ENCODE measurements around the gene KLKB1.
"Not testable (repeated sequence)": the region's sequence is repeated elsewhere in the genome, so short reads cannot be mapped to it uniquely, and the experiment has no call there.

The KLKB1 gene

DNA sequence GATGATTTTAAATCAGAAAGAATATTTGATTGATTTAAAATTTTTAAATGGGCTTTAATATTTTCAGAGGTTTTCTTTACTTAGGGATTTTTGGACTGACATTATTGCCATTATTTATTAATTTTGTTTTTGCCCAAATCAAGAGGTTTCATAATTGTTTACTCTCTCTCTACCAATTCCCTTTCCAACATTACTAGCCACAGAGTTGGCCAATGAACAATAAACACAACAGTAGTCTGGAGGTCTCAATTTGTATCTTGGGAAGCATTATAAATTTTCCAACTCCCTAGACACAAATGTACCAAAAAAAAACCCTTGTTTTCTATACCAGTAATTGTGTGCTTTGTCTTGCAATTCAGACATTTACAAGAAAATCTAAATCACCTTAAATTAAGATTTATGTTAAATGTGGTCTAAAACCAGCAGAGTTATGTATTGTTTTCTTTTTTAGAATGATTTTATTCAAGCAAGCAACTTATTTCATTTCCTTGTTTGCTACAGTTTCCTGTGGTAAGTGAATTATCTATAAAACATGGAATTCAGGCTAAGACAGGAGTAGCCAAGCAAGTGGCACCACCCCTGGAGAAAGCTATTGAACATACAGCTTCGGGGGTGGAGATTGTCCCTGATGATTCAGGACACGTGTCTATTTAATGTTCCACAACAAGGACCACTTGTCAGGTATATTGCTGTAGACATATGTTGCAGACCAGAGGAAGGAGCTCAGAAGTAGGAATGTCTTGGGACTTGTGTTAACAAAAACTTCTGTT is 622 bp downstream of the KLKB1 start:
- DNase-seq = no peak

GRCh38 chr4:186228514-186228894 is 1.2 kb downstream of the KLKB1 start:
- no peak for DNase-seq

DNA sequence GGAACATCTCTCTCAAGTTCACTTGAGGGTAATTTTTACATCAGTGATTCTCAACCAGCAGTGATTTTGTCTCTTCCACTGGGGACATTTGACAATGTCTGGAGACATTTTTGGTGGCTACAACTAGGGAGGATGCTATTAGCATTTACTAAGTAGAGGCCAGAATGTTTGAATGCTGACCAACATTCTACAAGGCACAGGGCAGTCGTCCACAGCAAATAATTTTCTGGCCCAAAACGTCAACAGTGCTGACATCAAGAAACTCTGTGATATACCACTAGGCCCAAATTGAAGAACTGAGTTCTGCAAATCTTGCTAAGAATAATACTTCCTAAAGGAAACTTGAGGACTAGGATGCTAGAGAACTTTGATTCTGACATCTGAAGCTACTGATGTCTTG is 7.1 kb downstream of the KLKB1 start:
- DNase-seq = no peak

- no peak for DNase-seq
Measured at GRCh38 chr4:186236126-186236525, 8.8 kb downstream of the KLKB1 start.

- no peak for DNase-seq
Measured at GRCh38 chr4:186240452-186240847, 13.1 kb downstream of the KLKB1 start.

DNA sequence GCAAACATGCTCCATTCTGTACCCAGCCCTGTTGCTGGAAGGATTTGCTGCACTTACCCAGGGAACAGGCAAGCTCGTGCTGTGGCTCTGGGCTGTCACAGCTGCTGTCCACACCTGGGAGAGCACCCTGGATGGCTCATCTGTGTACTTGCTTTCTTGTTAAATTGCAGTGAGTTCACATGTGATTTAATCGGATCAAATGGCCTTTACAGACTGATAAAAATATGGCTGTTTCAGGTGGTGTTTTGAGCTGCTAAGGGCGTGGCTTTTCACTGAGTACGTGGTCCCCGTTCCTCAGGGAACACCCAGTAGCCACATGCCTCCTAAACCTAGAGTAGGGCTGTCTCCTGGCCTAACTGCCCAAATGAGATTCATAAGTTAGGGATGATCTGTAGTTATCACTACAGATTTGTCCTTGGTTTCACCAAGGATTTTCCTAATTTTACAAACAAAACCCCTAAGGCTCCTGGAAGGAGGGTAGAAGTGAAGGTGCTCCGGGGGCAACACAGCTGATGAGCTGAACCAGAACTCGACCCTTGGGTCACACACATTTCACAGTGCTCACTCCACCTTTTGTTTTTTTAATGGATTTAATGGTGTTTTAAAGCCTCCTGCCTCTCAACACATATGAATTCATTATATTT is 13.7 kb downstream of the KLKB1 start:
- no peak for DNase-seq

DNA sequence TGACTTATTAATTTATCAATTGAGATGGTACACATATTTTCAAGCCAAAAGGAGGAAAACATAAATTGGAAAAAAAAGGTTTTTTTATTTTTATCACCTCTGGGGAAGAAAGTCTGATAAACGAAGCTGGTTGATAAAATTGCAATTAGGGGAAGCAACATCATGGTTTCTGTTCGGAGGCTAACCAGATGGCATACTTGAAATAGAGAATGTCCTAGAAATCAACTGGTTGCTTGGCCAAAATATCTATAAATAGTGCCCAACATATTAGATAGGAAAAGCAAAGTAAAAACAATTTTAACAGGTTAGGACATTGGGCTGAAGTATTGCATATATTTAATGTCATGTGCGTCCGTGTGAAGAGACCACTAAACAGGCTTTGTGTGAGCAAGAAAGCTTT is 14.3 kb downstream of the KLKB1 start:
- DNase-seq = no peak

GRCh38 chr4:186242031-186242430 is 14.7 kb downstream of the KLKB1 start:
- not testable (repeated sequence) for DNase-seq

GRCh38 chr4:186243331-186243730 is 16.0 kb downstream of the KLKB1 start:
- DNase-seq = no peak

- no peak for DNase-seq
Measured at GRCh38 chr4:186244835-186245234, 17.5 kb downstream of the KLKB1 start.

DNA sequence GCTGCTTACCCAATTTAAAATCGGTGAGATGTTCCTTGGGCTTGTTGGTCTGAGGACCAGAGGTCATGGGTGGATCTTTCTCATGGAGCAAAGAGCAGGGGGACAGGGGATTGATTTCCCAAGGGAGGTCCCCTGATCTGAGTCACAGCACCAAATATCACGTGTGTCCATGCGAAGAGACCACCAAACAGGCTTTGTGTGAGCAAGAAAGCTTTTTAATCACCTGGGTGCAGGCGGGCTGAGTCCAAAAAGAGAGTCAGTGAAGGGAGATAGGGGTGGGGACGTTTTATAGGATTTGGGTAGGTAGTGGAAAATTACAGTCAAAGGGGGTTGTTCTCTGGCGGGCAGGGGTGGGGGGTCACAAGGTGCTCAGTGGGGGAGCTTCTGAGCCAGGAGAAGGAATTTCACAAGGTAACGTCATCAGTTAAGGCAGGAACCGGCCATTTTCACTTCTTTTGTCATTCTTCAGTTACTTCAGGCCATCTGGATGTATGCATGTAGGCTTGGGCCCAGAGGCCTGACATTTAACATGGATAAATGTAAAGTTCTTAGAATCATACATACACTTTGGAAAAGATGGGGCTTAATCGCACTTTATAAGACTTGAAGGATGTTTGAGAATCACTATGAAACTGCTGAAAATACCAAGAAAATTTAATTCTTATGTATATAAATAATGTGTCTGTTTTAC is 19.9 kb downstream of the KLKB1 start:
- DNase-seq = not testable (repeated sequence)

DNA sequence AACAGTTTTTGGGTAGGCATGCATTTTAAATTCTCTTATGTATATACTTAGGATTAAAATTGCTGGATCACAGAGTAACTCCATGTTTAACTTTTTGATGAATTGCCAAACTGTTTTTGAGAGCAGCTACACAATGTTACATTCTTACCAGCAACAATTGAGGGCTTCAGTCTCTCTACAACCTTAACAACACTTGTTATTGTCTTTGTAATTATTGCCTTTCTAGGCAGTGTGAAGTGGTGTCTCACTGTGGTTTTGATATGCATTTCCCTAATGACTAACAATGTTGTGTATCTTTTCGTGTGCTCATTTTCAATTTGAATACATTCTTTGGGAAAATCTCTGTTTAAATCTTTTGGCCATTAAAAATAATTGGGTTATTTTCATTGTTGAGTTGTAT is 21.3 kb downstream of the KLKB1 start:
- no peak for DNase-seq

DNA sequence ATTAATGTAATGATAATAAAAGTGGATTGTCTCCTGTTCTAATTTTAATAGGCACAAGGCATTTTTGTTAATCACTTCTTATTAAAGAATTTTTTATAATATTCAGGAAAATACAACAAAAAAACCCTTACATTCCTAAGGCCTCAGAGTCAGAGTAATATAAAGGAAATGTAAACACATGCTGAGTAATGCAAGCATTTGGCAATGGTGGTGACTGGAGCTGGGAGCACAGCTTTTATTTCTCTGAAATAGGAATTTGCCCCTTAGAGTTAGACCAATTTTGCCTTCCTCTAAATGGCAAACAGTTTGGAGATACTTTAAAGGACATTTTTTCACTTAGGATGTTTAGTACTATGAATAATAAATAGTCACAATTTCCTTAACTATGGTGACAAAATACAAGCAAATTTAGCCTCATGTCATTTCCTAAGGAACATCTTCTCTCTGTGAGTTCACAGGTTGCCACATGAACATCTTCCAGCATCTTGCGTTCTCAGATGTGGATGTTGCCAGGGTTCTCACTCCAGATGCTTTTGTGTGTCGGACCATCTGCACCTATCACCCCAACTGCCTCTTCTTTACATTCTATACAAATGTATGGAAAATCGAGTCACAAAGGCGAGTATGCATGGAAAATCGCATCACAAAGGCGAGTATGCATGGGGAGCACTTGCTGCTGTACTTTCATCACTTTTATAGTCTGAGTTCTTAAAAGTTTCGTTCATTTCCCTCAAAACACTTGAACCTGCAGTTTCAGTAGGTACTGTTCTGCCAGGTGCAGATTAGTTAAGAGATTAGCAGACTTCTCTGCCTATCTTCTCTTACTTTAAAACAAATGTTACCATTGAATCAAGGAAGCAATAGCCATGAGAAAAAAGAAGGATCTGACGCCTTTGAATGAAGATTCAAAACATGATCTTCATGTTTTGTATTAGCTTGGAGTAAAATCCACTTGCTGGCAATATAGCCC is 22.8 kb downstream of the KLKB1 start:
- no peak for DNase-seq

- DNase-seq = no peak
Measured at GRCh38 chr4:186250760-186251159, 23.5 kb downstream of the KLKB1 start.

- DNase-seq = no peak
Measured at GRCh38 chr4:186255122-186255521, 27.8 kb downstream of the KLKB1 start.

DNA sequence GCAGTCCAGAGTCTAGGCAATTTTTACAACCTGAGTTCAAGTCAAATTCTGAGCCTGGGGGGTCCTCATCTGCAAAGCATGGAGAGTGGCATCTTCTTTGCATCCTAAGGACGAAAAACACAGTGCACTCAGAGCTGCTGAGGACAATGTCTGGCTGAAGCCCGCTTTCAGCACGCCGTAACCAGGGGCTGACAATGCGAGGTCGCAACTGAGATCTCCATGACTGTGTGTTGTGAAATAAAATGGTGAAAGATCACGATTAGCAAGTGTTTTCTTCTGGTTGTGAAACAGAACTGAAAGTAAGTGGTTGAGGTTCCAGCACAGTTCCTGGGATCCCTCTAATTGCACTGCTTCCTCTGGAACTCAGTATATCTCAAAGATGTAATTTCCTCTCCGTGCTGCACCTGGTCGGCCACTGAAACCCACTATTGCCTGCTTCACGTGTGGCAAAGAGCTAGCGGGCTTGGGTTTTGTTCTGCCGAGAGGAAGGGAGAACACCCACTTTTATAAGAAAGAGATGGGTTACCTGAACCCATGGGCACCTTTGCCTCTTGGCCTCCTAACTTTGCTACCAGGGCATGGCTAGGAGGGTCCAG is 31.0 kb downstream of the KLKB1 start:
- no peak for DNase-seq

DNA sequence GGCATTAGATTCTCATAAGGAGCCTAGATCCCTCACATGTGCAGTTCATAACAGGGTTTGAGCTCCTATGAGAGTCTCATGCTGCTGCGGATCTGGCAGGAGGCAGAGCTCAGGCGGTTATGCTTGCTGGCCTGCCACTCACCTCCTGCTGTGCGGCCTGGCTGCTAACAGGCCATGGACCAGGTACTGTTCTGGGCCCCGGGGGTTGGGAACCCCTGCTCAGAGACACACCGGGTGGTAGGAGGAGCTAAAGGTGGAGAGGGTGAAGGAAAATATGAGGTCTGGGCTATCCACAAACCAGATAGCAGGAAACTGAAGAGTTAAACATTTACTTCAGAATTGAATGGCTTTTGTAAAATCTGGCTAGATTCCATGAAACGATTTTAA is 32.8 kb downstream of the KLKB1 start:
- no peak for DNase-seq

GRCh38 chr4:186260504-186261448 is 33.5 kb downstream of the KLKB1 start:
- no peak for DNase-seq

DNA sequence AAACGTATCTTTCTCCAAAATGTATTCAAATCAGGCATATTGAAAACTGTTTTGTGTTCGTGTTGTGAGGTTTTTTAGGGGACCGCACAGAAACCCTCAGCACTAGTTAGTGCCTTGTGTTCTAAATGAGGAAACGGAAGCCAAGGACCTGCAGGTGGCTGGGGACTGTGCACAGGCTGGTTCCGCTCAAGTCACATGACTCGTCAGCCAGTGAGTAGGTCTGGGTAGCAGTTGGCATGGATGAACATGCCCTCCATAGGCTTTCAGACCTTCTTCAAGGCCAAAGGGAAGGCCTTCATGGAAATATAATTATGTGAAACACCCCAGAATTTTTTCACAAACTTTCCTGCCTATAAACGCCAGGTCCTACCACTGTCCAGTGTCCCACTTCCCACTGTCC is 37.4 kb downstream of the KLKB1 start:
- DNase-seq = no peak

DNA sequence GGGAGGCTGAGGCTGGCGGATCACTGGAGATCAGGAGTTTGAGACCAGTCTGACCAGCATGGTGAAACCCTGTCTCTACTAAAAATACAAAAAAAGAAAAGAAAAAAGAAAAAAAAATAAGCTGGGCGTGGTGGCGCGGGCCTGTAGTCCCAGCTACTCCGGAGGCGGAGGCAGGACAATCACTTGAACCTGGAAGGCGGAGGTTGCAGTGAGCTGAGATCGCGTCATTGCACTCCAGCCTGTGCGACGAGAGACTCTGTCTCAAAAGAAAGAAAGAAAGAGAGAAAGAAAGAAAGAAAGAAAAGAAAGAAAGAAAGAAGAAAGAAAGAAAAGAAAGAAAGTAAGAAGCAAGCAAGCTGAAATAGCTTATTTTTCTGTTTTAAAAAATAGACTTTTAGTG is 37.9 kb downstream of the KLKB1 start:
- DNase-seq = not testable (repeated sequence)

Data from T-helper 1 cell (primary cell).